Colonic mucosa (tissue), 4 donors: ENCODE measurements around the gene TRAPPC2L. TPM values are rescaled to one million over a fixed set of nuclear protein-coding genes. Genes with fewer than 3 reads are reported as not detected.

ENCODE experiments used
- DNase-seq: peaks from one replicate; pipeline ENCODE4 v3.0.0-alpha.2; 2020
- H3K27ac ChIP-seq: fragments of 200-600 bp; one replicate; pipeline ENCODE4 v1.8.0; 2021
- H3K27me3 ChIP-seq: fragments of 200-600 bp; one replicate; pipeline ENCODE4 v1.8.0; 2021
- H3K36me3 ChIP-seq: fragments of 200-600 bp; one replicate; pipeline ENCODE4 v1.8.0; 2021
- H3K4me1 ChIP-seq: fragments of 200-600 bp; one replicate; pipeline ENCODE4 v1.8.0; 2021; ENCODE audit warnings: mild to moderate bottlenecking
- H3K4me3 ChIP-seq: fragments of 200-600 bp; one replicate; pipeline ENCODE4 v1.8.0; 2021
- H3K9ac ChIP-seq, 2 donors: one replicate each; pipeline ENCODE4 v1.7.0; 2013; ENCODE audit warnings: control low read depth in 2 of 2, low read depth in 2 of 2, low read length in 2 of 2
- H3K9me3 ChIP-seq: fragments of 200-600 bp; one replicate; pipeline ENCODE4 v1.8.0; 2021
- intact Hi-C: fragments of 100-400 bp; cut with DNase I; formaldehyde crosslinking; loops from one replicate; pipeline ENCODE4 v1.14.1; 2022
- total RNA-seq, 2 donors: library from RNA; stranded (reverse); fragmentation: NEBNext Ultra II Directional in 1 of 2; extraction: Animal tissue kit (Norgen Biotek cat#: 25700) in 1 of 2; gene quantifications; one replicate each; pipeline ENCODE4 v1.2.1, GENCODE V29; 2021
- TF ChIP-seq, protein P1 (sequence below): fragments of 200-600 bp; IDR thresholded peaks from one replicate; pipeline ENCODE4 v1.8.0; 2022; ENCODE audit warnings: antibody characterized with exemption, mild to moderate bottlenecking
- donor health status: healthy.
- donor health status: DM: no; HTN: no; CAD: no.
- donor health status: DM: no; HTN: no; CAD: no.

TRAPPC2L gene
- total RNA-seq, 2 donors from 2014 or later, result 33.8 to 57.3 TPM

DNA sequence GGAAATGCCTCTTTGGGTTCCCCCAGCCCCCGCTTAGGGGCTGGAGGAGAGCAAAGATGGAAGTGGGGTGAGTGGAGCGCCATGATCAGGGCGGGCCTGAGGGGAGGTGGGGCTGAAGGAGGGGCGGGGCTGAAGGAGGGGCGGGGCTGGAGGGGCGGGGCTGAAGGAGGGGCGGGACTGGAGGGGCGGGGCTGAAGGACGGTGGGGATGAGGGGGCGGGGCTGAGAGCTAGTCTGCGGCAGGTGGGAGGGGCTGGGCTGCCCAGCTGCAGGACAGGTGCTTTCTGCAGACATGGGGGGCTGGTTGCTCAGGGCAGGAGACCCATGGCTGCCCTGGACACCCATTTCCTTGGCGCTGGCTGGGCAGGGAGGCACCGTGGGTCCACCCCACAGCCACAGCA, 48.6 kb downstream of the TRAPPC2L start:
- no peak for DNase-seq
- H3K27me3 ChIP-seq, result no peaks in the 10 kb centered on the region

DNA sequence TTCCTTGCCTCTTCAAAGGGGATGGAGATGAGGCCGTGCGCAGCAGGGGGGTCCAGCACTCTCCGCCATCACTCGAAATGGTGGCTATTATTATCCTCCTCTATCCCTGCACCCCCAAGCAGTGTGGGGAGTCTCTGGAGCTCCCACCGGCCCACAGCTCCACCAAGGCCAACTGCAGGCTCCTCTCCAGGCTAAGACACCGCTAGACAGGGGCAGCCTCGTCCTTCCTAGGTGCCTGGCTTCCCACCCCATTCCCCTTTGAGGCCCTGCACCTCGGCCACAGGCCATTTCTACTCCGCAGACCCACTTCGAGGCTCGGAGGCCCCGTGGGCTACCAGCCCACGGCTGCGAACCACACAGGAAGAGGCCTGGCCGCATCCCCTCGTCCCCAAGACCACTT, 49.1 kb downstream of the TRAPPC2L start:
- TF ChIP-seq, protein P1, sequence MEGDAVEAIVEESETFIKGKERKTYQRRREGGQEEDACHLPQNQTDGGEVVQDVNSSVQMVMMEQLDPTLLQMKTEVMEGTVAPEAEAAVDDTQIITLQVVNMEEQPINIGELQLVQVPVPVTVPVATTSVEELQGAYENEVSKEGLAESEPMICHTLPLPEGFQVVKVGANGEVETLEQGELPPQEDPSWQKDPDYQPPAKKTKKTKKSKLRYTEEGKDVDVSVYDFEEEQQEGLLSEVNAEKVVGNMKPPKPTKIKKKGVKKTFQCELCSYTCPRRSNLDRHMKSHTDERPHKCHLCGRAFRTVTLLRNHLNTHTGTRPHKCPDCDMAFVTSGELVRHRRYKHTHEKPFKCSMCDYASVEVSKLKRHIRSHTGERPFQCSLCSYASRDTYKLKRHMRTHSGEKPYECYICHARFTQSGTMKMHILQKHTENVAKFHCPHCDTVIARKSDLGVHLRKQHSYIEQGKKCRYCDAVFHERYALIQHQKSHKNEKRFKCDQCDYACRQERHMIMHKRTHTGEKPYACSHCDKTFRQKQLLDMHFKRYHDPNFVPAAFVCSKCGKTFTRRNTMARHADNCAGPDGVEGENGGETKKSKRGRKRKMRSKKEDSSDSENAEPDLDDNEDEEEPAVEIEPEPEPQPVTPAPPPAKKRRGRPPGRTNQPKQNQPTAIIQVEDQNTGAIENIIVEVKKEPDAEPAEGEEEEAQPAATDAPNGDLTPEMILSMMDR, result no peak
- H3K4me3 ChIP-seq, result no peak overlapping the region
- intact Hi-C loops, result no loop called here

More for the DNA sequence above, 48.6 kb downstream of the TRAPPC2L start:
- no peak overlapping the region for H3K27ac ChIP-seq
- no peaks in the 10 kb centered on the region for H3K36me3 ChIP-seq
- H3K9me3 ChIP-seq, result no peaks in the 10 kb centered on the region
- no peak overlapping the region for H3K4me3 ChIP-seq
- intact Hi-C loops, result no loop called here
- TF ChIP-seq, protein P1, result no peak
- no peaks in the 10 kb centered on the region for H3K4me1 ChIP-seq
- no peak overlapping the region for H3K9ac ChIP-seq

DNA sequence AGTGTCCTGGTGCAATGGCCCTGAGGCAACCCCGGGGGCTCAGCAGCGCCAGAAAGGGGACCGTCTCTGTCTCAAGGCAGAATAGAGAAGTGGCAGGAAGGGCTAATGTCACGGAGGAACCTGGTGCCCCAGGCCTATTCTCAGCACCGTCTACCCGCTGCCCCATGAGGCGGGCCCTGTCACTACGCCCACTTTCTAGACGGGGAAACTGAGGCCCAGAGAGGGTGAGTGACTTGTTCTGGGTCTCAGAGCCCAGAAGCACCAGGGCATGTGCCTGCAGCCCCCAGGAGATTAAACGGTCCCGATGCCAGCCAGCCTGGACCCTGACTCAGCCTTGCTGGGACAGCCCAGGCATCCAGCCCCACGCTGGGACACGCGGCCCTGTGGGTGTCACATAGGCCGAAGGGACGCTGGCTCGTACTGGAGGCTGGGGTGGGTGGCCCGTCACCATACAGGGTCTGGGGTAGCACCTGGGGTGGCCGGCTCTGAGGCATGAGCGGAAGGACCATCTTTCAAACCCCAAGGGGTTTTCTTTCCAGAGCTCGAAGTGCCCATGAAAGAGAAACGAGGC, 49.7 kb downstream of the TRAPPC2L start:
- Histone ChIP-seq H3K36me3 (no peaks in the 10 kb centered on the region), H3K27me3 (no peaks in the 10 kb centered on the region), H3K4me3 (no peak overlapping the region), H3K4me1 (no peaks in the 10 kb centered on the region), H3K27ac (no peak overlapping the region), H3K9ac (no peak overlapping the region), H3K9me3 (no peaks in the 10 kb centered on the region)
- intact Hi-C loops, result no loop called here
- TF ChIP-seq, protein P1, result no peak
- no peak for DNase-seq

More for the DNA sequence above, 49.1 kb downstream of the TRAPPC2L start:
- DNase-seq, result no peak
- H3K9me3 ChIP-seq, result no peaks in the 10 kb centered on the region
- H3K27ac ChIP-seq, result no peak overlapping the region
- no peak overlapping the region for H3K9ac ChIP-seq
- no peaks in the 10 kb centered on the region for H3K4me1 ChIP-seq
- H3K36me3 ChIP-seq, result no peaks in the 10 kb centered on the region
- no peaks in the 10 kb centered on the region for H3K27me3 ChIP-seq

DNA sequence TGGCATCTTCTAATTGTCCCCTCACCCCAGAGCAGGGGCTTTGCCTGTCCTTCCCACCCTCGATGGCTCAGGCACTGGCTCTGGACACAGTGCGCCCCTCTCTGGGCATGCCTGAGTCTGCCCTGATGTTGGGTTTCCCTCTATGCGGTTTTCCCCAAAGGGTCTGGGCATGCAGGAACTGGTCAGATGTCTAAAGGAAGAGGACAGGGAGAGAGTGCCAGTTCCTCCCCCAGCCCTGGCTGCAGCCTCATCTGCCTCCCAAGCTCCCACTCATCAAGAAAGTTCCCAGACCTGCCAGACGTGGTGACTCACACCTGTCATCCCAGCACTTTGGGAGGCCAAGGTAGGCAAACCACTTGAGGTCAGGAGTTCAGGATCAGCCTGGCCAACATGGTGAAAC, 50.8 kb downstream of the TRAPPC2L start:
- Histone ChIP-seq H3K9me3 (no peaks in the 10 kb centered on the region), H3K36me3 (no peaks in the 10 kb centered on the region), H3K4me3 (no peak overlapping the region), H3K27ac (no peak overlapping the region), H3K4me1 (no peaks in the 10 kb centered on the region), H3K27me3 (no peaks in the 10 kb centered on the region), H3K9ac (no peak overlapping the region)
- intact Hi-C loops, result no loop called here
- DNase-seq, result no peak
- TF ChIP-seq, protein P1, result no peak

DNA sequence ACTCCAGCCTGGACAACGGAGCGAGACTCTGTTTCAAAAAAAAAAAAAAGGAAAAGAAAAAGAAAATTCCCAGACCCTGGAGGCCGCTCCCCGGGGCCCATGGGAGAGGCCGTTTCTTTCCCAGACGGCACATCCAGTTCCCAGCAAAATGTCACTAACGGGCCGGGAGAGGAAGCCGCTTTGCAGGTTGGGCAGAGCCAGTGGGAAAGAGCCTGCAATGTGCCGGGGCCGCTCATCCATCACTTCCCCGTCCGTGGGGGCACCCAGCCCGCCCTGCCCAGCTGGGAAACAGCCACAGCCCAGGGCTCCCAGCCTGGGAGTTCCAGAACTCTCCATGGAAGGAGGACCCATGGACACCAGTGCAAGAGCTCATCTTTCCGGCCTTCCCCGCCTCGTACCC, 51.4 kb downstream of the TRAPPC2L start:
- DNase-seq, result no peak

More for the DNA sequence above, 51.4 kb downstream of the TRAPPC2L start:
- Histone ChIP-seq H3K9me3 (no peaks in the 10 kb centered on the region), H3K36me3 (no peaks in the 10 kb centered on the region), H3K27me3 (no peaks in the 10 kb centered on the region), H3K4me1 (no peaks in the 10 kb centered on the region), H3K27ac (no peak overlapping the region), H3K9ac (no peak overlapping the region), H3K4me3 (no peak overlapping the region)
- intact Hi-C loops, result no loop called here
- TF ChIP-seq, protein P1, result no peak
